Ectodermal cell (in vitro differentiated cells): ENCODE measurements around the gene CCDC24. TPM values are rescaled to one million over a fixed set of nuclear protein-coding genes. Genes with fewer than 3 reads are reported as not detected.

Experiments
- H3K27ac ChIP-seq: 2 replicates; pipeline ENCODE4 v1.7.0; 2013; ENCODE audit warnings: mild to moderate bottlenecking, low read depth, low read length; ENCODE audit not compliant: insufficient read depth, poor library complexity, severe bottlenecking
- H3K27me3 ChIP-seq: 2 replicates; pipeline ENCODE4 v1.7.0; 2013; ENCODE audit warnings: mild to moderate bottlenecking, low read length; ENCODE audit not compliant: insufficient read depth, control insufficient read depth, poor library complexity, severe bottlenecking
- H3K36me3 ChIP-seq: one replicate; pipeline ENCODE4 v1.7.0; 2013; ENCODE audit warnings: low read length; ENCODE audit not compliant: control insufficient read depth, insufficient read depth
- H3K4me1 ChIP-seq: one replicate; pipeline ENCODE4 v1.7.0; 2013; ENCODE audit warnings: low read length; ENCODE audit not compliant: control insufficient read depth, insufficient read depth
- H3K4me3 ChIP-seq: 2 replicates; pipeline ENCODE4 v1.7.0; 2013; ENCODE audit warnings: low read depth, low read length, control low read depth; ENCODE audit not compliant: insufficient read depth
- H3K9me3 ChIP-seq: 2 replicates; pipeline ENCODE4 v1.7.0; 2013; ENCODE audit warnings: mild to moderate bottlenecking, low read length, moderate library complexity; ENCODE audit not compliant: control insufficient read depth
- WGBS, 2 experiments: methylation state at CpG; one replicate each; pipeline ENCODE4 v1.1.7; 2013; ENCODE audit warnings: missing lambda C conversion rate in 2 of 2; 5-methylcytosine and 5-hydroxymethylcytosine counted together
- polyA plus RNA-seq, 4 experiments: library from polyadenylated mRNA; stranded (reverse); fragments of 50-300 nt; gene quantifications; one replicate each; pipeline ENCODE4 v1.2.3, GENCODE V29; 2013

The CCDC24 gene
- polyA plus RNA-seq (2013, experiment 1 of 4) = 12.6 TPM
- polyA plus RNA-seq (2013, experiment 2 of 4) = 10.5 TPM
- 9.8 TPM for polyA plus RNA-seq (2013, experiment 3 of 4)
- 9.5 TPM for polyA plus RNA-seq (2013, experiment 4 of 4)

DNA sequence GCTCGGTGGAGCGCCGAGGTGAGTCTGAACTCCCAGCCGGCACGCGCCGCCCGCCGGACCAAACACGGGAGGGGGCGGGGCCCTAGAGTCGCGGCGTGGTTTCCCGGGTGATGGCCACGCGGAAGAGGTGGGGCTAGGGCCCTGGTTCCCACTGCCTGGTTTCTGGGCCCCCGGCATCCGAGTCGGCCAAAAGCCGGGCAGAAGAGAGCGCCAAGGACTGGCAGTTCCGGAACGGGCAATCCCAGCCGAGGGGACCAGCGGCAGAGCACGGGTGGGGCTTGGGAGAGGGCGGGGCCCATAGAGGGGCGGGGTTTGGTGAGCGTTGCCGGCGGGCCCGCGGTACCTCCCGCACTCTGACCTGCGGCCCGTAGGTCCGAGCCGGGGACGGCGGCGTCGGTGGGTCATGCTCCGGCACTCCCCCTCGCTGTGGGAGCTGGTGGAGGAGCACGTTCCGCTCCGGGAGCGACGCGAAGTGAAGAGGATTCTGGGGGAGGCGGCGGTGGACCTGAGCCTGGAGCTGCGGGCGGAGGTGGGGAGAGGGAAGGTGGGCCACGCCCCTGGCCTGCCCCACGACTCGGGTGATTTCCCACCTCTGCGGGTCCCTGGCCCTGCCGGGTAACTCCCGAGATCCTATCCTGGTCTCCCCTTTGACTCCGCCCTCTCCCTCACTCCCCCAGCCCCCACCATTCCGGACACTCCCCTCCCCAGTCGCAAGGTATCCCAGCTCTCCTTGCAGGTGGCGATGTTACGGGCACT is at the start of gene CCDC24:
Gene CCDC24, plus strand, starts transcription at position 124 of the 756 bp plus-strand sequence. Its CDS starts 280 bp downstream, at position 404.
- Histone ChIP-seq H3K36me3 (no peaks in the 10 kb centered on the region), H3K4me3 (peak within 1 kb of the TSS; percentile 39), H3K4me1 (peaks cover 14% of the 10 kb centered on the region), H3K27me3 (peaks cover 5% of the 10 kb centered on the region), H3K27ac (no peak within 1 kb of the TSS), H3K9me3 (no peaks in the 10 kb centered on the region)
- WGBS, 2 experiments = 0% methylated on average over 66 of the region's 66 CpGs

DNA sequence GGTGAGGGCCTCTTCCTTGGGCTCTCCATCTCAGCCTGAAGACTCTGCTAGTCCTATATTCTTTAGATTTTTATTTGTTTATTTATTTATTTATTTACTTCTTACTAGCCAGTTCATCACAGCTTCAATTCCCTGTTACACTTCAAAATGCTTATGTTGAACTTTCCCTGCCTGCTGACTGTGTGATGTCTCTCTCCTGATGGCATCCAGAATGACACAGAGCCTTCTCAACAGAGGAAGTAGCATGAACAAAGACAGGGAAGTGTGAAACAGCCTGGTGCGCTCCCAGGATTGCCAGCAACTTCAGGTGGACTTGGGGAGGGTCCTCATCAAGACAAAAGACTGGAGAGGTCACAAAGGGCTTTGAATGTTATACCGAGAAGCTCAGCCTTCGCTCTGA is 49.0 kb upstream of the CCDC24 start:
- Histone ChIP-seq H3K36me3 (no peaks in the 10 kb centered on the region), H3K27ac (no peak overlapping the region), H3K4me1 (peaks cover 2% of the 10 kb centered on the region), H3K9me3 (no peaks in the 10 kb centered on the region), H3K4me3 (no peak overlapping the region), H3K27me3 (peaks cover 4% of the 10 kb centered on the region)
- WGBS, 2 experiments = 81 to 85% methylated on average over 3 of the region's 3 CpGs

DNA sequence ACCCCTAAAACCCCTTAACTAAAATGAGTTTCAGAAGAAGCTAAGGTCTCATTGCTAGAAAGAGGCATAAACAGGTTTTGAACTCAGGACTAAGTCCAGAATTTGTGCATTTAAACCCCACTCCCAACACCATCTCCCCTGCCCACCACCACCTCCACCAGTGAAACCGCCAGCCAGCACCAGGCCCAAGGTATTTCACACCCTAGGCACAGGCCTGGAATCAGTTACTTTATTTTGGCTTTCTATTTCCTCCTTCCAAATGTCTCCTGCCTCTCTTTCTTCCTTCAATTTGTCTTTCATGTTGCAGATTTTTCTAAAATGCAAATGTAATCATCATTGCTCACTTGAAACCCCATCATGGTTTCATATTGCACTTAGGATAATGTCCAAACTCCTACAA is 46.5 kb upstream of the CCDC24 start:
- Histone ChIP-seq H3K27ac (no peak overlapping the region), H3K4me3 (no peak overlapping the region), H3K9me3 (no peaks in the 10 kb centered on the region), H3K27me3 (no peaks in the 10 kb centered on the region), H3K36me3 (no peaks in the 10 kb centered on the region), H3K4me1 (peaks cover 7% of the 10 kb centered on the region)
- 95 to 96% methylated on average over 1 of the region's 1 CpG for WGBS, 2 experiments

DNA sequence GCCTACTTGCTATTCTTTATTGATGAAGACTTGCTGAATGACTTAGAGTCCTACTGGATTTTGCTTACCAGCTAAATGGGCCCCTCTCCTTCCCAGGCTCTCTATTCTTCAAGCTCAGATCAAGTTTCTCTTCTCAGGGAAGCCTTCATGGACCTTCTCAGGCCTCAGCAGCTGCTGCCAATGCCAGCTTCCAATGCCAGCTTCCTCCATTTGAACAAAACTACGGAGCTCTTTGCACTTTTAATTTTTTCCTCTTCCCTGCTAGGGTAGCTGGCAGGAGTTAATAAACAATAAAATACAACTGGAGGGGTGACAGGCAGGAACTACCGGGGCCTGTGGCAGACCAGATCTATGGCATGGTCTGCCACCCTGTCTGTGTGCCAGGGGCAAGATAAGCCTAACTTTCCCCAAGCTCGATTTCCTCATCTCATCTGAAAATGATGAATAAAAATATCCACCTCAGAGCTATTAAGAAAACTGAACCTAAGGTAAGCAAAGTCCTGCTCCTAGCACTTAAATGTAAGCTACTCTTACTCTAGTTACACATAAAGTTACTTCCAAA is 45.6 kb upstream of the CCDC24 start:
- Histone ChIP-seq H3K36me3 (no peaks in the 10 kb centered on the region), H3K27me3 (no peaks in the 10 kb centered on the region), H3K9me3 (no peaks in the 10 kb centered on the region), H3K4me1 (peaks cover 7% of the 10 kb centered on the region), H3K4me3 (peak overlapping the region; percentile 89), H3K27ac (no peak overlapping the region)
- 82 to 90% methylated on average over 3 of the region's 3 CpGs for WGBS, 2 experiments

DNA sequence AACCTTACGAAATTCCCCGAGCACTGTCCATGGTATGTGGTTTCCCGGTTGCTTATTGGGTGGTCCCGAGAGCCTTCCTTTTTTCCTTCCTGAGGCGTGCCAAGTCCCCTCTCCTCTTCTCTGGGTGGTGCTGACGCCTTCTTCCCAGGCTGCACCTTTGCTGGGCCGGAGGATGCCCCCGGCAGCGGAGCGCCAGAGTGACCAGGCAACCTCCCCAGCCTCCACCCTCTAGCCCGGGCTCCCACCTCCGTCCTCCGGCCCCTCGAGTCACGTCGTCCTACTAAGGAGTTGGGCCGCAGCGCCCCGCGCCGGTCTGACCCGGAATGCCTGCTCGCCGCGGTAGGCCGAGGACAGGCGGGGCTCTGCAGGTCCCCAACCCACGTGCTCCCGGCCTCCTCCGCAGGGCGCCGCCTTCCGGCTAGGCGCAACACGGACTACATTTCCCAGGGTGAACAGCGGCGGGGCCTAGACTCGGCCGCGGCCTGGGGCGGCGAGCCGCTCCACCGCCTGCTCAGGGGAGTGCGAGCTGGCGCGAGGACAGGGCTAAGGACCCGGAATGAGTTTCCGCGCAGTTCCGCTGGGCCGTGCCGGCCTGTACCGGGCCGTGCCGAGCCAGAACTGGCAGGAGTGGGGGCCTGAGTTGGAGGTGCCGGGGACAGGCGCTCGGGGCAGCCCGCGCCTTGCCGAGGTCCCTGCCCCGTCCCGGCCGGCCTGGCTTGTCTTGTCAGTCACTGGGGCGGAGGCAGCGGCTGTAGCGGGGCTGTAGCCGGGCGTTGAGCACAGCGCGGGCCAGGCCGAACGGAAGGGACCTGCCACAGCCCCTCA is 45.0 kb upstream of the CCDC24 start, which contains the start of gene IPO13:
Gene IPO13, plus strand, starts transcription at position 715 of the 825 bp plus-strand sequence. CDS start 651 bp downstream, outside the sequence.
- H3K4me1 ChIP-seq = peaks cover 7% of the 10 kb centered on the region
- no peaks in the 10 kb centered on the region for H3K36me3 ChIP-seq
- H3K27me3 ChIP-seq = no peaks in the 10 kb centered on the region
- H3K4me3 ChIP-seq = peak within 1 kb of the TSS; percentile 89
- no peaks in the 10 kb centered on the region for H3K9me3 ChIP-seq
- H3K27ac ChIP-seq = peak within 1 kb of the TSS; percentile 98
- 1% methylated on average over 74 of the region's 74 CpGs for WGBS, 2 experiments

DNA sequence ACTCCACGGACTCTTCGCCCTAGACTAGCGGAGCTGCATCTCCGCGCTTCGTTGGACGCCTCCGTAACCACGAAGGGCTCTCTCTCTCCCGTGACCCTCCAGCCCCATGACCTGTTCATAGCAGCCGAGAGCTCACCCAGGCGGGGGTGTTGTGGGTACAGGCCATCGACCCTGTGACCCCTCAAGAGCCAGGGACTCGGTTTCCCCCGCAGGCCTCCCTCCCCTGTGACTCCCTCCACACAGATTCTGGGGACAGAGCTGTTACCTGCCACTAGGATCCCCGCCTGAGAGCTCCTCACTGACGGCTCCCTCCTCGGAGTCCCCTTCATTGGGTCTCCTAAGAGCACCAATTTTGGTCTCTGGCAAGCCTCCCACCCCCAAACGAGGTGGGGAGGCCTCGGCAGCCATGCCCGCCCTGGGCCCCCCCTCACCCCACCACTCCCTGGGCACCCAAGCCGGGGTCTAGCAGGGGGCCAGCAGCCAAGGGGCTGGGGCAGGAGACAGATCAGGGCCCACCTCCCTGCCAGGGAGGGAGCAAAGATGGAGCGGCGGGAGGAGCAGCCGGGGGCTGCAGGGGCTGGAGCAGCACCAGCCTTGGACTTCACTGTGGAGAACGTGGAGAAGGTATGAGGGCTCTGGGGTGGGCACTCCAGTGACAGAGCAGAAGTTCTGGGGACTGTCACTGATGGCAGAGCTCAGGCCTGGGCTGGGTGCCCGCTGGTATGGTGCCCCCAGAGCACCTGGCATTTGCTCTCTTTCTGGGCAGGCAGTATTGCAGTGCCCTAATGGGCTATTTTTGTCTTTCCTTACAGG is 44.1 kb upstream of the CCDC24 start:
- WGBS, 2 experiments = 14 to 15% methylated on average over 27 of the region's 27 CpGs

DNA sequence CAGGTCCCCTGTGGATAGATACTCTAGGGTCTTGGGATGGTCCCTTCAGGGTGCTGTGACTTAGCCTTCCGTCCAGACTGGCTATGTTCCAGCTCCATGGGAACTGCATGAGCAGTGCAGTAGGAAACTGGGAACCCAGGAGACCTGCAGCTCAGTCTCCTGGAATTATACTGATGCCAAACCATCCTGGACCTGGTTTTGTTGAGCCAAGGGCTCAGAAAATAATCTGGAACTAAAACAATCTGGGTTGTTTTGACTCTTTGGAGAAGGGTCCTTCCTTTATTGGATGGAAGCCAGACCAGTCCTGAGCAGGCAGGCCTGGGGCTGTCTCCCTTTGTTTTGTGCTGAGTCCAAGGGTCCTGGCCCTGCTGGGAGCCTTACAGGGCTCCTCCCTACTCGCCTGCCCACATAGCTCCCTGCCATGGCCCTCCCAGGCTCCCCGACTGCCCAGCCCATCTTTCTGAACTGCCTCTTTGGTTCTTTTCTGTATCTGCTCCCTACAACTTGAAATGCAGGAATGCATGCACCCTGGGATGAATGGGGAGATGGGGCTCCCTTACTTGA is 43.4 kb upstream of the CCDC24 start:
- 54 to 67% methylated on average over 3 of the region's 3 CpGs for WGBS, 2 experiments

More for the DNA sequence above, 44.1 kb upstream of the CCDC24 start:
- H3K4me3 ChIP-seq = peak overlapping the region; percentile 89
- H3K27me3 ChIP-seq = no peaks in the 10 kb centered on the region
- H3K4me1 ChIP-seq = peaks cover 7% of the 10 kb centered on the region
- H3K27ac ChIP-seq = peak overlapping the region; percentile 98
- no peaks in the 10 kb centered on the region for H3K9me3 ChIP-seq
- no peaks in the 10 kb centered on the region for H3K36me3 ChIP-seq

DNA sequence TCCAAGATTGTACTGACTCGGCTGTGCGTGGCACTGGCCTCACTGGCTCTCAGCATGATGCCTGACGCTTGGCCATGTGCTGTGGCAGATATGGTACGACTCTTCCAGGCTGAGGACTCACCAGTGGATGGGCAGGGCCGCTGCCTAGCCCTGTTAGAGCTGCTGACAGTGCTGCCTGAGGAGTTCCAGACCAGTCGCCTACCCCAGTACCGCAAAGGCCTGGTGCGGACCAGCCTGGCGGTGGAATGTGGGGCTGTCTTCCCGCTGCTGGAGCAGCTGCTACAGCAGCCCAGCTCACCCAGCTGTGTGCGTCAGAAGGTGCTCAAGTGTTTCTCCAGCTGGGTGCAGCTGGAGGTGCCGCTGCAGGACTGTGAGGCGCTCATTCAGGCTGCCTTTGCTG is 41.7 kb upstream of the CCDC24 start:
- Histone ChIP-seq H3K4me1 (peaks cover 13% of the 10 kb centered on the region), H3K36me3 (no peaks in the 10 kb centered on the region), H3K27ac (no peak overlapping the region), H3K4me3 (no peak overlapping the region), H3K9me3 (no peaks in the 10 kb centered on the region), H3K27me3 (no peaks in the 10 kb centered on the region)
- 86 to 88% methylated on average over 13 of the region's 13 CpGs for WGBS, 2 experiments

More for the DNA sequence above, 43.4 kb upstream of the CCDC24 start:
- H3K4me3 ChIP-seq = no peak overlapping the region
- no peaks in the 10 kb centered on the region for H3K36me3 ChIP-seq
- peaks cover 7% of the 10 kb centered on the region for H3K4me1 ChIP-seq
- H3K27ac ChIP-seq = no peak overlapping the region
- no peaks in the 10 kb centered on the region for H3K27me3 ChIP-seq
- H3K9me3 ChIP-seq = no peaks in the 10 kb centered on the region
